Spleen (tissue), 11 donors: ENCODE data around the gene ATXN7. TPM values are rescaled to one million over a fixed set of nuclear protein-coding genes. Genes with fewer than 3 reads are reported as not detected.

Experiments used
- DNase-seq: peaks from one replicate; pipeline ENCODE4 v3.0.0-alpha.2; 2020
- H3K27ac ChIP-seq, 8 donors: fragments of 200-600 bp; sonication (generic) in 7 of 8; 1 replicate in 4 of 8; 2 replicates in 4 of 8; pipeline versions ENCODE4 v1.5.0 to v1.8.0; 2016 to 2021; ENCODE audit warnings: inconsistent platforms in 4 of 8, mild to moderate bottlenecking in 4 of 8, moderate library complexity in 1 of 8
- H3K27me3 ChIP-seq, 7 donors: fragments of 200-600 bp; sonication (generic) in 6 of 7; replicated peaks in 1 of 7; 1 replicate in 4 of 7; 2 replicates in 3 of 7; pipeline versions ENCODE4 v1.5.0 to v1.8.0; 2016 to 2021; ENCODE audit warnings: inconsistent platforms in 3 of 7, mild to moderate bottlenecking in 1 of 7
- H3K36me3 ChIP-seq, 6 donors: fragments of 200-600 bp; sonication (generic) in 5 of 6; 1 replicate in 4 of 6; 2 replicates in 2 of 6; pipeline versions ENCODE4 v1.5.0 to v1.8.0; 2016 to 2021; ENCODE audit warnings: inconsistent platforms in 2 of 6
- H3K4me1 ChIP-seq, 6 donors: fragments of 200-600 bp; sonication (generic) in 5 of 6; 1 replicate in 3 of 6; 2 replicates in 3 of 6; pipeline versions ENCODE4 v1.5.0 to v1.8.0; 2016 to 2021; ENCODE audit warnings: inconsistent platforms in 3 of 6
- H3K4me3 ChIP-seq, 8 donors: fragments of 200-600 bp; sonication (generic) in 7 of 8; 1 replicate in 4 of 8; 2 replicates in 4 of 8; pipeline versions ENCODE4 v1.5.0 to v1.8.0; 2016 to 2021; ENCODE audit warnings: inconsistent platforms in 4 of 8, mild to moderate bottlenecking in 4 of 8, moderate library complexity in 2 of 8
- H3K9me3 ChIP-seq, 8 donors: fragments of 200-600 bp; sonication (generic) in 7 of 8; 1 replicate in 4 of 8; 2 replicates in 4 of 8; pipeline versions ENCODE4 v1.5.0 to v1.8.0; 2016 to 2021; ENCODE audit warnings: inconsistent platforms in 4 of 8
- CTCF ChIP-seq, 11 experiments: fragments of 200-600 bp in 7 of 11; fragments of 450-650 bp in 4 of 11; sonication (generic) in 4 of 11; IDR thresholded peaks in 8 of 11; conservative IDR thresholded peaks in 3 of 11; 1 replicate in 7 of 11; 2 replicates in 4 of 11; pipeline versions ENCODE4 v1.4.0 to v1.8.0; 2016 to 2021; ENCODE audit warnings: antibody characterized with exemption in 11 of 11, inconsistent platforms in 4 of 11, mild to moderate bottlenecking in 1 of 11
- POLR2A ChIP-seq, 3 donors: fragments of 450-650 bp; IDR thresholded peaks; one replicate each; pipeline ENCODE4 v1.5.1; 2017; ENCODE audit warnings: antibody characterized with exemption in 3 of 3, mild to moderate bottlenecking in 1 of 3
- POLR2AphosphoS5 ChIP-seq, 3 donors: sonication (generic); formaldehyde crosslinking; IDR thresholded peaks; one replicate each; pipeline ENCODE4 v1.5.1; 2017; ENCODE audit warnings: antibody characterized with exemption in 3 of 3
- WGBS, 5 donors: extraction: QIAGEN DNeasy Blood & Tissue Kit in 3 of 5; methylation state at CpG; one replicate each; pipeline versions ENCODE4 v1.1.5 to v1.1.7; 2013 to 2018; 5-methylcytosine and 5-hydroxymethylcytosine counted together
- intact Hi-C: fragments of 100-400 bp; cut with DNase I; formaldehyde crosslinking; loops from one replicate; pipeline ENCODE4 v1.15.0; 2023; ENCODE audit warnings: low total_unique reads
- polyA plus RNA-seq, 3 donors: library from polyadenylated mRNA; stranded (reverse); fragments of 200-250 nt; gene quantifications; one replicate each; pipeline ENCODE4 v1.2.1, GENCODE V29; 2013
- total RNA-seq, 7 donors: library from RNA; depleted of rRNA in 3 of 7; stranded (reverse); fragments of >200 nt in 3 of 7; fragmentation: NEBNext Ultra II Directional in 4 of 7; extraction: Animal tissue kit (Norgen Biotek cat#: 25700) in 4 of 7; gene quantifications; one replicate each; pipeline versions ENCODE4 v1.1.0 to v1.2.1, GENCODE V29; 2016 to 2021
- donor health status: healthy with polysubstance abuse.
- donor health status: DM: no; HTN: no; CAD: no; lungs with moderate emphysema.
- donor health status: DM: no; HTN: no; CAD: no.
- donor health status: Bipolar disorder and iron deficiency.
- donor health status: healthy.
- donor health status: DM: no; HTN: no; CAD: no.
- donor health status: DM: yes; HTN: yes; CAD: no.

Gene ATXN7
- total and polyA plus RNA-seq, 10 donors: 1.9 to 91.8 (median 54.7) TPM

- Histone ChIP-seq H3K27ac (no peak overlapping the region), H3K36me3 (peaks cover 0 to 50% (median 0%) of the 10 kb centered on the region in 6 donors), H3K4me1 (peaks cover 6 to 32% (median 16%) of the 10 kb centered on the region in 6 donors), H3K9me3 (no peaks in the 10 kb centered on the region), H3K4me3 (no peak overlapping the region), H3K27me3 (no peaks in the 10 kb centered on the region)
- 72 to 86% (median 79%) methylated on average over 4 of the region's 4 CpGs for WGBS, 5 donors
- intact Hi-C loops: no loop called here
- TF ChIP-seq POLR2A (IDR thresholded peaks at IDR 0.05) (no peak), POLR2AphosphoS5 (IDR thresholded peaks at IDR 0.05) (no peak), CTCF (IDR thresholded peaks at IDR 0.05 in 8 of 11, conservative IDR thresholded peaks at IDR 0.05 in 3 of 11) (no peak)
- DNase-seq: no peak
Measured at GRCh38 chr3:63905731-63906620, 42.3 kb downstream of the ATXN7 start.

- 64 to 83% (median 75%) methylated on average over 2 of the region's 2 CpGs for WGBS, 5 donors
- Histone ChIP-seq H3K27me3 (no peaks in the 10 kb centered on the region), H3K27ac (no peak overlapping the region), H3K4me1 (peaks cover 11 to 43% (median 23%) of the 10 kb centered on the region in 6 donors), H3K9me3 (no peaks in the 10 kb centered on the region), H3K36me3 (peaks cover 0 to 31% (median 0%) of the 10 kb centered on the region in 6 donors), H3K4me3 (no peak overlapping the region)
- DNase-seq: no peak
- intact Hi-C loops: no loop called here
- TF ChIP-seq CTCF (IDR thresholded peaks at IDR 0.05 in 8 of 11, conservative IDR thresholded peaks at IDR 0.05 in 3 of 11) (no peak), POLR2A (IDR thresholded peaks at IDR 0.05) (no peak), POLR2AphosphoS5 (IDR thresholded peaks at IDR 0.05) (no peak)
Measured at GRCh38 chr3:63908081-63908736, 44.5 kb downstream of the ATXN7 start.

- TF ChIP-seq CTCF (IDR thresholded peaks at IDR 0.05 in 8 of 11, conservative IDR thresholded peaks at IDR 0.05 in 3 of 11) (no peak), POLR2AphosphoS5 (IDR thresholded peaks at IDR 0.05) (no peak), POLR2A (IDR thresholded peaks at IDR 0.05) (no peak)
- no peaks in the 10 kb centered on the region for H3K9me3 ChIP-seq
- H3K4me3 ChIP-seq: no peak overlapping the region
- peaks cover 17 to 48% (median 28%) of the 10 kb centered on the region in 6 donors for H3K4me1 ChIP-seq
- WGBS, 5 donors: 67 to 89% (median 82%) methylated on average over 1 of the region's 1 CpG
- H3K27ac ChIP-seq: peak overlapping the region in 1 of 8 donors; percentile 7
- peaks cover 0 to 26% (median 0%) of the 10 kb centered on the region in 6 donors for H3K36me3 ChIP-seq
- no peaks in the 10 kb centered on the region for H3K27me3 ChIP-seq
- no peak for DNase-seq
- intact Hi-C loops: no loop called here
Measured at GRCh38 chr3:63908776-63909175, 45.1 kb downstream of the ATXN7 start.

GRCh38 chr3:63909431-63909830 lies 45.8 kb downstream of the ATXN7 start:
- intact Hi-C loops: no loop called here
- Histone ChIP-seq H3K9me3 (no peaks in the 10 kb centered on the region), H3K27ac (peak overlapping the region in 2 of 8 donors; percentile 9 to 100), H3K36me3 (peaks cover 0 to 20% (median 0%) of the 10 kb centered on the region in 6 donors), H3K4me1 (peaks cover 24 to 55% (median 35%) of the 10 kb centered on the region in 6 donors), H3K27me3 (no peaks in the 10 kb centered on the region), H3K4me3 (no peak overlapping the region)
- WGBS, 5 donors: 63 to 83% (median 70%) methylated on average over 2 of the region's 2 CpGs
- TF ChIP-seq POLR2A (IDR thresholded peaks at IDR 0.05) (no peak), POLR2AphosphoS5 (IDR thresholded peaks at IDR 0.05) (no peak), CTCF (IDR thresholded peaks at IDR 0.05 in 8 of 11, conservative IDR thresholded peaks at IDR 0.05 in 3 of 11) (no peak)
- DNase-seq: no peak
